A204.1 (cell line): Measurements from ENCODE around the gene CFAP77.

Experiments used
- FAIRE-seq: peaks from 2 replicates; lab custom pipeline; 2012; peaks lifted over from hg19 to GRCh38; lab: Jason Lieb, UNC

CFAP77 gene

DNA sequence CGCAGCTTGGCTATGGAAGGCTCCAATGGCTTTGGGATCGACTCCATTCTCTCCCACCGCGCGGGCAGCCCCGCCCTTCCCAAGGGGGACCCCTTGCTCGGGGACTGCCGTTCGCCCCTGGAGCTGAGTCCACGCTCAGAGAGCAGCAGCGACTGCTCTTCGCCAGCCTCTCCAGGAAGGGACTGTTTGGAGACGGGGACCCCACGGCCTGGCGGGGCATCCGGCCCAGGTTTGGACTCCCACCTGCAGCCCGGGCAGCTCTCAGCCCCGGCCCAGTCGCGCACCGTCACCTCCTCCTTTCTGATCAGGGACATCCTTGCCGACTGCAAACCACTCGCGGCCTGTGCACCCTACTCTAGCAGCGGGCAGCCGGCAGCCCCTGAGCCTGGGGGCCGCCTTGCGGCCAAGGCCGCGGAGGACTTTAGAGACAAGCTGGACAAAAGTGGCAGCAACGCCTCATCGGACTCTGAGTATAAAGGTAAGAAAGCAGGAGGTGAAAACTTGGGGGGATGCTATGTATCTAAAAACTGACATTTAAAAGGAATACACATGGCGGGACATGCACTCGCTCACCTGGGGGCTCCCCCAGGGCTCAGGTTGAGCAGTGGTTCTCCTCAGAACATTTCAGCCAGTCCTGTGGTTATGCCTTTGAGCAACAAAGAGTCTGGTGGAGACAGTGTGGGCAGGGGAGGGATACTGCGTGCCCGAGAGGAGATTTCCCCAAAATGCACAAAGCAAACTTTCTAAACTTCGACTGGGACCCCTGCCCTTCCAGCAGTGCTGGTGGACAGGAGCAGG, 173.0 kb downstream of the CFAP77 start:
- no peak for FAIRE-seq

- no peak for FAIRE-seq
Measured at GRCh38 chr9:132583584-132584304, 173.7 kb downstream of the CFAP77 start.

DNA sequence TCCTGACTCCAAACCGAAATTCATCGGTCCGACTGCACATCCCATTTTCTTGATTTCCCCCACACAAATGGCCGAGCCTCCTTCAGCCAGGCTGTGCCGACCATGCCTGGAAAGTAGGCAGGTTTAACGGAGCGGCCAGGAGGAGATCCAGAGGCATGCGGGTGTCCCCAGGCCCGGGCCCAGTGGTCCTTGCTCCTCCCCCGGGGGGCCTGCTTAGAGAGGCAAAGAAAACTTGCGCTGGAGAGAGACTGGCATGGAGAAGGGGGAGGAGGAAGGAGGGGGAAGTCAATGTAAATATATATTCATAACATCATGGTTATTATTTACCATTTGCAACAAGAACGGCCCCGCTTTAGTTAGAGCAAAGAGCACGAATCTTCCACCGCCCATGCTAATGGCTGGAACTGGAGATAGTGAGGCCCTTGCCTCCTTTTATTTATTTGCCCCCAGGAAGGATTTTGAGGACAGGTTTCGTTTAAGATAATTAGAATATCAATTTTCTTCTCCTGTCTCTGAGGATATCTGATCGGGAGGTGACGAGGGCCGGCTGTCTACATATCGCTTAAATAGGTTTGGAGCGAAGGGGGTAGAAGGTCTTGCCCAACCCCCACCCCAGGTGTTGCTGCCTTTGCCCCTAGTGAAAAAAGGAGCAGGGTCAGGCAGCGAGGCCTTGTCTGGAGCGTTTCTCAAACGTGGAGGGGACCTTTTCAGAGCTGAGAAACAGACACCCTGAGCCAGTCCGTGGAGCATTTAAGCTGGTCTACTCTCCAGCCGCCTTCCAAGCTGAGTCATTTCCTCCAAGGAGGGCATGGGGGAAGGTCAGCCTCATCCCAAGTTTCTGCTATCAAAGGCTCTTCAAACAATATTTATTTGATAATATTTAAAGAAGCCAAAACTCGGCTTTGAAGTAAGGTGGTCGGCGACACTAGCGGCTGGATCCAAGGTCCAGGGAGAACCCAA, 174.9 kb downstream of the CFAP77 start:
- FAIRE-seq = no peak

DNA sequence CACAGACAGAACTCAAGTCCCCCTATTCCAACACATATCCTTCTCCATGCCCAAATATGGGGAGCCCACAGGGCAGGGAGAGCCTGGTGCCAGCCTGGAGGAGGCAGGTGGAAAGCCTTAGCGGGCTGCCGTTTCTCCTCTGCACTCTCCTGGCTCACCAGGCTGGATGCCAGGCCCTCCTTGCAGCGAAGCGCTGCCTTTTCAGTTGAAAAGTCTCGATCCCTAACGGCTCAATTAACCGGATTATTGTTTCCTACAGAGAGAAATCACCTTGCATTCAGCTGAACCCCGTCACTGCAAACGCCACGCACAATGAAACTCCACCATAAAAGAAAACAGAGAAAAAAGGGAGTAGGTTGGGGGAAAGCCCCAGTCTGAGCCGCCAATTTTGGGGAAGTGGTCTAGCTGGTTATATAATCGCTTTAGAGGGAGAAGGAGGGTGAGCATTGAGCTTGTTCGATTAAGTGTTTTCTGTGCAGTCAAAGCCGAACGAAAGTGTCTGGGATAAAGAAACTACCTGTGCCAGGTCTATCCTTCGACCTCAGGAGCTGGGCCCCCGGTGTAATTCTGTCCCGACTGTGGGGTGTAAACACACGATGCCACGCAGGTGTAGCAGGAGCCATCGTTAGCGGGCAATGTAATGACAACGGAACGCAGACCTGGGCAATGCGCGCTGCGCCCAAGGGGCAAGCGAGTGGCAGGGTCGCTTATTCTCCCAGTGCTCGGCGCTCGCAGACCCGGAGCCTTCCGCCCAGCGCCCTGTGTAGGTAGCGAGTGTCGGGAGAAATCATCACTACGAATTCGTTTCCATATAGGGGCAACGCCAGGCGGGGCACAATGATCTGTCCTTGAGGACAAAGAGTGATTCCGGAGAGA, 176.2 kb downstream of the CFAP77 start:
- no peak for FAIRE-seq

DNA sequence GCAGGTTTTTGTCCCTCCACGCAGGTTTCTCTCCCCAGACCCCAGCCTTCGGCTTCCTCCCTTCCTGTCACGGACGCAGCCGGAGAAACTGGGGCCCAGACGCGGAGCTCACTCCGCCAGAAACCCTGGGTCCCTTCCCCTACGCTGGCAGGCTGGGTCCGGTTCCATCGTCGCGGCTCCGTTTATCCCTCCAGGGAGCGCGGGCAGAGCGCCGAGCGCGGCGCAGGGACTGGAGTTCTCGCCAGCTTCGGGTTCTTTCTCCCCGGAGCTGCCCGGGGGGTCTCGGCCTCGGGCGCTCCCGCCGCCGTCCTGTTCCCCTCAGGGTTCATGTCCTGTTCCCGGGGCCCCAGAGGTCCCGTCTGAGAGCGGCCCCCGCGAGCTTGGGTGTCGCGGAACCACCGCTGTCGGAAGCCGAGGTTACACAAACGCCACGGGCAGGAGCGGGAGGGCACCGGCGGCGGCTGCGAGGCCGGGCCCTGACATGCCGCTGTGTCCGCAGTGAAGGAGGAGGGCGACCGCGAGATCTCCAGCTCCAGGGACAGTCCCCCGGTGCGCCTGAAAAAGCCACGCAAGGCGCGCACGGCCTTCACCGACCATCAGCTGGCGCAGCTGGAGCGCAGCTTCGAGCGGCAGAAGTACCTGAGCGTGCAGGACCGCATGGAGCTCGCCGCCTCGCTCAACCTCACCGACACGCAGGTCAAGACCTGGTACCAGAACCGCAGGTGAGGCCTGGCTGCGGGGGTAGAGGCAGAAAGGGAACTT, 177.0 kb downstream of the CFAP77 start:
- no peak for FAIRE-seq

- FAIRE-seq = no peak
Measured at GRCh38 chr9:132587592-132587955, 177.6 kb downstream of the CFAP77 start.

GRCh38 chr9:132588098-132588497, 178.1 kb downstream of the CFAP77 start:
- FAIRE-seq = no peak

DNA sequence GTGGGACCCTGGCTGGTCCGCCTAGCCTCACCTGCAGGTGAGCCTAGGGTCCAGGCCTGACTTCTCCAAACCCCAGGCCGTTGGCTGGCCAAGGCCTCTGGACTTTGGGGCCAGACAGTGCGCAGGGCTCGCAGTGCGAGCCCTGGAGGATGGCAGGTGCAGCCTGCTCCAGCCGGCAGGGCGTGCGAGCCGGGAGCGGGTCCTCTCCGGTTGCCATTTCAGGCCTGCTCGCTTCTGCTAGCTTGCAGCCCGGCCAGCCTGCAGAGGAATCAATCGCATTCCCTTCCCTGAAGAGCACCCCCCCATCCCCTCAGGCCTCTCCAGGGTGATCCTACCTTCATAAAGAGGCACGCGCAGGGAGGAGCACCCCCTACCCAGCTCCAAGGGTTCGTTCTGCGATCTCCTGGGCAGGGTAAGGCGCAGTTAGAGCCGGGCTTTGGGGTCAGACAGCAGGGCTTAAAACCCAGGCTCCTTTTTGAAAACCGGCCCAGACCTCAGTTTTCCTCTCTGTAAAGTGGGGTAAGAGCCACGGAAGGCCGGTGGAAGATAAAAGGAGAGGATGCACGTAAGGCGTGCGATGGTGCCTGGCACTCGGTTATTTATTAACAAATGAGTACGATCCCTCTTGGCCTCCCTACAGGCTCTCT, 178.6 kb downstream of the CFAP77 start:
- no peak for FAIRE-seq

- FAIRE-seq = no peak
Measured at GRCh38 chr9:132589148-132590036, 179.4 kb downstream of the CFAP77 start.

- no peak for FAIRE-seq
Measured at GRCh38 chr9:132590037-132590317, 180.0 kb downstream of the CFAP77 start.

- no peak for FAIRE-seq
Measured at GRCh38 chr9:132590318-132591182, 180.5 kb downstream of the CFAP77 start.

DNA sequence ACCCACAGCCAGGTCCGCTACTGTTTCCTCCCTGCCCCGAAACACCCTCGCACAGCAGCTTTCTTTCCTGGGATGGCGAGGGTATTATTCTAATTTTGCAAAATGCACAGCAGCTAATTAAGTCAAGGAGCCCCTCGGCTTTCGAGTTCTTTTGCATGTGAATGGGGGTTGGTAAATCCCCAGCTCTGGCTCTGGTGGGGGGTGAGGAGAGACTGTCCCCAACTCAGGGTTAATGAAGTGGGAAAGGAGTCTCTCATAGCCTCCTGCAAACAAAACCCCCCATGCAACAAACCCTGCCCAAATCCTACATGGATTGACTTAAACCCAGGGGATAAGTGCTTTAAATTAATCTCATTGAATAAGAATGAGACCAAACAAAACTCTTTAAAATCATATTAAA, 181.2 kb downstream of the CFAP77 start:
- FAIRE-seq = no peak

- FAIRE-seq = no peak
Measured at GRCh38 chr9:132591751-132592314, 181.8 kb downstream of the CFAP77 start.

GRCh38 chr9:132592451-132592850, 182.4 kb downstream of the CFAP77 start:
- no peak for FAIRE-seq

DNA sequence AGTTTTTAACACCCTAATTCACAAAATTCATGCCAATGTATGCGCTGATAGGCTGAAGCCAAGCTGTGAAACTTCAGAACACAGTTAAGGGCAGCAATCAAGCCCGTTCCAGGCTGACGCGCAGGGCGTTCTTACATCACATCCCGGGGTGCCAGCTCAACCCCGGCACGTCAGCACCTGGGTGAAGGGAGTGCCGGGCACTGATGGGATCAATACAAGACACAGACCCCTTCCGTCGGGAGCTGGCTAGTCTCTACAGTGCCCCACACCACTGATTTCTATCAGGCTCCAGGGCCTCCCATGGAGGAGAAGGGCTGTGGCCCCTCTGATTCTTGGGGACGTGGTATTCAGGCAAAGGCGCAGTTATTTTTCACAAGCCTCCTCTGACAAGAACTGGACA, 184.4 kb downstream of the CFAP77 start:
- FAIRE-seq = no peak

GRCh38 chr9:132595319-132595718, 185.3 kb downstream of the CFAP77 start:
- FAIRE-seq = no peak

GRCh38 chr9:132596200-132596599, 186.2 kb downstream of the CFAP77 start:
- FAIRE-seq = no peak

- no peak for FAIRE-seq
Measured at GRCh38 chr9:132597073-132597775, 187.2 kb downstream of the CFAP77 start.
